Measurements from ENCODE around the gene PPP1R12B.

The PPP1R12B gene

DNA sequence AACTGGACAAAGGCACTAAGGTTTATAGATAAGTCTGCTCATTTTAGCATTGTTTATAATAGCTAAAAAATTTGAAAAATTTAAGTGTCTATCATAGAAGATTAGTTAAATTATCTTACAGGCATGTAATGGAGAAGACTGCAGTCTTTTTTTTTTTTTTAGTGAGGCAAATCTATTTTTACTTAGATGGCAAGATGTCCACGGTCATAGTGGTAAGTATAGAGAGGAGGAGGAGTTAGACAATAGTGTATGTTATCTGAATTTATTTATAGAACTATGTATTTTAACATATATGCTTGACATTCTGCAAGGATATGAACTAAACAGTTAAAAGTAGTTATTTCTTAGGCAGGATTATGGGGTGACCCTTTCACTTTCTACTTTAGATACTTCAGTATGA lies 212.7 kb downstream of the PPP1R12B start:
- FAIRE-seq = no peak
- no peak for DNase-seq (ENCODE audit: insufficient read length, low spot score)
- TF ChIP-seq, protein P1, sequence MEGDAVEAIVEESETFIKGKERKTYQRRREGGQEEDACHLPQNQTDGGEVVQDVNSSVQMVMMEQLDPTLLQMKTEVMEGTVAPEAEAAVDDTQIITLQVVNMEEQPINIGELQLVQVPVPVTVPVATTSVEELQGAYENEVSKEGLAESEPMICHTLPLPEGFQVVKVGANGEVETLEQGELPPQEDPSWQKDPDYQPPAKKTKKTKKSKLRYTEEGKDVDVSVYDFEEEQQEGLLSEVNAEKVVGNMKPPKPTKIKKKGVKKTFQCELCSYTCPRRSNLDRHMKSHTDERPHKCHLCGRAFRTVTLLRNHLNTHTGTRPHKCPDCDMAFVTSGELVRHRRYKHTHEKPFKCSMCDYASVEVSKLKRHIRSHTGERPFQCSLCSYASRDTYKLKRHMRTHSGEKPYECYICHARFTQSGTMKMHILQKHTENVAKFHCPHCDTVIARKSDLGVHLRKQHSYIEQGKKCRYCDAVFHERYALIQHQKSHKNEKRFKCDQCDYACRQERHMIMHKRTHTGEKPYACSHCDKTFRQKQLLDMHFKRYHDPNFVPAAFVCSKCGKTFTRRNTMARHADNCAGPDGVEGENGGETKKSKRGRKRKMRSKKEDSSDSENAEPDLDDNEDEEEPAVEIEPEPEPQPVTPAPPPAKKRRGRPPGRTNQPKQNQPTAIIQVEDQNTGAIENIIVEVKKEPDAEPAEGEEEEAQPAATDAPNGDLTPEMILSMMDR (IDR thresholded peaks at IDR 0.05; ENCODE audit: insufficient read depth, missing control alignments) = no peak

DNA sequence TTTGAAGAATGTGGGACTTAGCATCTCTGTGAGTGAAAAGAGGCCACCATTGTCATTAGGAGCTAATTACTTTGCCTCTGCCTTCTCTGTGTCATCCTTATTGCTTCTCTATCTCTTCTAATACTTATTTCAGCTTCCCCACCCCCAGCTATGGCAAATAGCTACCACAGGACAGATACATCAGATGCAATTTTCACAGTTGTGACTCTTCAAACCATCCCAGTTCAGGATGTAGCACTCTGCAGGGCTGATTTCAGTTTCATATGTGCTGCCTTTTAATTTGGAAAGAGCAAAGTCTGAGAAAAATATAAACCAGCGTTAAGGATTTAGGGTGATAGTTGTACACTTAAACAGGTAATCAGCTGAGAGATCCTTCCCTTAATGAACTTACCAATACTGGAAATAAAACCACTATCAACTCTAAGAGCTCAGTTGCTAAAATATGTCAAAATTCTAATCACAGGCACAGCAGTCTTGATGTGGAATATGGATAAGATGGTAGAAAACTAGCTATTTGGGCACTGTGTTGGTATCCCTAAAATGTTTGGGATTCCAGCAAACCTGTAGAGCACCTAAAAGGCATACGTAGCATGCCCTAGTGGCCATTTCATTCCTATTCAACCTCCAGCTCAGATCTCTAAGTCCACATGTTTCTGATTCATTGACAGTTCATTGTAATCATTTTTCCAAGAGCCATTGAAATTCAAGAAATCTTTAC lies 213.4 kb downstream of the PPP1R12B start:
- DNase-seq (ENCODE audit: insufficient read length, low spot score) (no peak), FAIRE-seq (no peak)
- TF ChIP-seq, protein P1 (IDR thresholded peaks at IDR 0.05; ENCODE audit: insufficient read depth, missing control alignments) = no peak

DNA sequence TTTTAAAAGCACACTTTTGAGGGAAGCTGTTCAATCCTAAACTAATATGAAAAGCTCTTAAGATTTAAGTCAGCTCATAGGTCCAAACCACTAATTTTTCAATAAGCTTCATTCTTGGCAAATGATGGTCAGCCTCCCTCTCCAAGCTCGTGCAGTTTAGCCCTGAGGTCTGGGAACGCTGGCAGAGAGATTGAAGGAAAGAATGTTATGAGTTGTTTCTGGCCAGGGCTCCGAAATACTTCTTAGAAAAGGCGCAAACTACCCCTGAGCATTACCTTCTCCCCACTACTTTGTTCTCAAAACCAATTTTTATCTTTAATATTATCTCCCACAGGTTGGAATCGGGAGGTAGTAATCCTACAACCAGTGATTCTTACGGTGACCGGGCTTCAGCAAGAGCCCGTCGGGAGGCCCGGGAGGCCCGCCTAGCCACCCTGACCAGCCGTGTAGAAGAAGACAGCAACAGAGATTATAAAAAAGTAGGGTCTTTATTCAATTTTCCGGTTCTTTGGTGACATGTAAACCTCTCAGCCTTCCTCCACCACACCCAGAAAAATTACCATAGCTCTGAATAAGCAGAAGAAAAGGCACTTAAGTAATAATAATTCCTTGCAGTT lies 214.1 kb downstream of the PPP1R12B start:
- TF ChIP-seq, protein P1 (IDR thresholded peaks at IDR 0.05; ENCODE audit: insufficient read depth, missing control alignments) = no peak
- FAIRE-seq = no peak
- DNase-seq (ENCODE audit: insufficient read length, low spot score) = no peak

DNA sequence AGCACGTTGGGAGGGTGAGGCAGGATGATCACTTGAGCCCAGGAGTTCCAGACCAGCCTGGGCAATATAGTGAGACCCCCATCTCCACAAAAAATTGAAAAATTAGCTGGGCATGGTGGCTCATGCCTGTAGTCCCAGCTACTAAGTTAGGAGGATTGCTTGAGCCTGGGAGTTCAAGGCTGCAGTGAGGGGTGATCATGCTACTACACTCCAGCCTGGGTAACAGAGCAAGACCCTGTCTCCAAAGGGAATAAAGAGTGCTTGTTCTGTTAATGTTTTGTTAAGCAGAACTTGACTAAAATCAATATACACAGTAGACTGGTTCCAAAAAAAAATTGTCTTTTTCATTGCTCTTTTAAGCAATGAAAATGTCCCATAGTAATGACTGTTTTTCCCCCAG lies 215.3 kb downstream of the PPP1R12B start:
- no peak for DNase-seq (ENCODE audit: insufficient read length, low spot score)
- TF ChIP-seq, protein P1 (IDR thresholded peaks at IDR 0.05; ENCODE audit: insufficient read depth, missing control alignments) = no peak
- no peak for FAIRE-seq

DNA sequence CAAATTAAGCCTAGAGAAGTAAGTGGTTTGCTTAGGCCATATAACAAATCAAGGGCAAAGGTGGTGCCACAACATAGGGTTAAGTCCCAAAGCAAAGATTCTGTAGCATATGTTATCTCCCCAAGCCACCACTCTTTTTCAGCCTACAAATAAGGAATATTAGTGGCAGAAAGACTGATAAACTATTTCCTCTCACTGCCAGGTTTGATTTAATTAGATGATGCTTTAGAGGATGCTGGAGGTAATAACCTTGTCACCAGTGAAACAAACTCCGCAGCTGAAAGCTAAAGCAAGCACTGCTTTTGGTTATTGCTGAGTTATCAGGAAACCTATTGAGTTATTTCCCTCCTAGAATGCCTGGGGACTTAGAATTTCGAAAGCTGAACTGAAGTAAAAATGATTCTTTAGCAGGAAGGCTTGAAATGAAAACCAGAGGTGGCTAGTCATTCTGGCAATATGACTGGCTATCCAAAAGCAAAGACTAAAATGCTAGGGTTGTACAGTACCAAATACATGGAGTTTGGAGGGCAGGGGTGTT lies 216.5 kb downstream of the PPP1R12B start:
- TF ChIP-seq, protein P1 (IDR thresholded peaks at IDR 0.05; ENCODE audit: insufficient read depth, missing control alignments) = no peak
- DNase-seq (ENCODE audit: insufficient read length, low spot score) (no peak), FAIRE-seq (no peak)

DNA sequence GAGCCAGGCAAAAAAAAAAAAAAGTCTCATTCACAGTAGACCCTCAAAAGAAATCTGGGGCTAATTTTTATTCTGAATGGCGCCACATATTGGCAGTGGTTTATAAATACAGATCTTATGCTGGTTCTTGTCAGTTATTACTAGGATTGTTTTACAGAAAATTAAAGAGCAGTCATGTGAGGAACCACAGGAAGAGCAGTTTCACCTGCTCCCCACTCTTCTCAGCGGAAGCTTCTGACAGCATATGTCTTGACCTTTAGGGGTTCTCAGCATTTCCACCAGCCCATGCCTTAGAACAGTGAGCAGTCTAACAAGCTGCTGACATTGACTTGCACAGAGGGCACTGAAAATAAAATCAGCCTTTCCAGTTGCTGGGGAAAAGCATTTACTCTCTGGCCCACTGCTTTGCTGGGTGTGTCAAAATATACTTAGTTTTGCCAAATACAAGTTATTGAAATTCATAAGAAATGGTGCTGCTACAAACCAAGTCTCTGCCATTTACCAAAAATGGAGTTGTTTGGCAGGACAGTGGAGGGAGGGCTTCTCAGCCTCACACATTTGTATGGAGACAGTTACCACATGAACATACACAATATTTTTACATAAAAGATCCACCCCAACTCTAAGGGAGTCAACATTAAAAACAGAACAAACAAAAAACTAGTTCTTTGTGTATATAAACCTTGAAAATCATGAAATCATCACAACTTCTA lies 217.5 kb downstream of the PPP1R12B start:
- DNase-seq (ENCODE audit: insufficient read length, low spot score) (no peak), FAIRE-seq (no peak)
- TF ChIP-seq, protein P1 (IDR thresholded peaks at IDR 0.05; ENCODE audit: insufficient read depth, missing control alignments) = no peak
